ENCODE measurements around the gene RSPH4A.
"Not testable (repeated sequence)": the region's sequence is repeated elsewhere in the genome, so short reads cannot be mapped to it uniquely, and the experiment has no call there.

RSPH4A gene

DNA sequence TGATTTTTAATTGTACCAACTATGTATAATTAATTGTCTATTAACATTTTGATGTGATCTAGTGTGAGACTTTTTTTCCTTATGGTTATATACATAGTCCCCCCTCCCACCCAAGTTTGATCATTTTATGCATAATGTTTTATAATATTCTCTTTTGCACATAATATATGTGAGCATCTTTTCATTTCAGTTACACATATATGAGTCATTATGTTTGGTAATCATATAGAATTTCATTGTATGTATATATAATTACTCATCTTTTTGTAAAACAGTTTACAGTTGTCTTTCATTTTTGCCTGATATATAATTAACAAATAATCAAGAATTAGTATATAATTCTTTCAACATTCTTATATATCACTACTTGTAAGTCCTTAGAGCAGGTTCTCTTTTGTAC lies 30.0 kb upstream of the RSPH4A start:
- no peak overlapping the region for H3K27ac ChIP-seq
- no peak overlapping the region for H3K4me3 ChIP-seq (ENCODE audit: low read depth, low read length)
- TF ChIP-seq CTCF (IDR thresholded peaks at IDR 0.05; ENCODE audit: low read depth, low read length) = no peak
- no peaks in the 10 kb centered on the region for H3K27me3 ChIP-seq (ENCODE audit: insufficient read depth, low read depth, severe bottlenecking)
- DNase-seq = no peak
- H3K9me3 ChIP-seq (ENCODE audit: severe bottlenecking) = no peaks in the 10 kb centered on the region
- H3K36me3 ChIP-seq = peaks cover 58% of the 10 kb centered on the region

GRCh38 chr6:116586738-116587137 lies 29.5 kb upstream of the RSPH4A start:
- no peak for TF ChIP-seq CTCF (IDR thresholded peaks at IDR 0.05; ENCODE audit: low read depth, low read length)
- no peak for DNase-seq
- H3K4me3 ChIP-seq (ENCODE audit: low read depth, low read length) = no peak overlapping the region
- no peak overlapping the region for H3K27ac ChIP-seq
- H3K27me3 ChIP-seq (ENCODE audit: insufficient read depth, low read depth, severe bottlenecking) = no peaks in the 10 kb centered on the region
- no peaks in the 10 kb centered on the region for H3K9me3 ChIP-seq (ENCODE audit: severe bottlenecking)
- H3K36me3 ChIP-seq = peaks cover 58% of the 10 kb centered on the region

DNA sequence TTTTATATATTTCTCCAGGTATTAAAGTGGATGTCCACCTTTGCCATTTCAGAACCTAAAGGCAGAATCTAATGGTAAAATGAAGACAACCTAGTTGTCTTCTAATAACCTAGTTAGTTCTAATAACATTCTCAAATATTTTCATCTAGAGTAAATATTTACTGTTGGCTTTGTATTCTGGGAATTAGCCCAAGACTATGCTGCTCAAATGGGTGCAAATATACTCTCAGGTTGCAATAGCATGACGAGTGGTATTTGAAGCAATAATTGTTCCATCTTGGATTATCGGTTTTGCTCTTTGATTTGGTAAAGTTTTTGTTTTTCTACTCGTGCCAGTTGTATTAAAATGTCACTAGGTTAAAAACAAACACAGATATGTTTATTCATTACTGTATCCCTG lies 21.0 kb upstream of the RSPH4A start:
- H3K36me3 ChIP-seq = peaks cover 32% of the 10 kb centered on the region
- TF ChIP-seq CTCF (IDR thresholded peaks at IDR 0.05; ENCODE audit: low read depth, low read length) = no peak
- no peaks in the 10 kb centered on the region for H3K27me3 ChIP-seq (ENCODE audit: insufficient read depth, low read depth, severe bottlenecking)
- no peak for DNase-seq
- H3K27ac ChIP-seq = no peak overlapping the region
- H3K9me3 ChIP-seq (ENCODE audit: severe bottlenecking) = no peaks in the 10 kb centered on the region
- H3K4me3 ChIP-seq (ENCODE audit: low read depth, low read length) = no peak overlapping the region

GRCh38 chr6:116596815-116597214 lies 19.5 kb upstream of the RSPH4A start:
- Histone ChIP-seq H3K27me3 (ENCODE audit: insufficient read depth, low read depth, severe bottlenecking) (no peaks in the 10 kb centered on the region), H3K27ac (no peak overlapping the region), H3K36me3 (peaks cover 20% of the 10 kb centered on the region), H3K4me3 (ENCODE audit: low read depth, low read length) (no peak overlapping the region), H3K9me3 (ENCODE audit: severe bottlenecking) (no peaks in the 10 kb centered on the region)
- no peak for TF ChIP-seq CTCF (IDR thresholded peaks at IDR 0.05; ENCODE audit: low read depth, low read length)
- DNase-seq = no peak

- DNase-seq; H3K27me3 ChIP-seq (ENCODE audit: insufficient read depth, low read depth, severe bottlenecking); H3K27ac ChIP-seq; H3K36me3 ChIP-seq; H3K4me3 ChIP-seq (ENCODE audit: low read depth, low read length); H3K9me3 ChIP-seq (ENCODE audit: severe bottlenecking): not testable (repeated sequence)
Observed at GRCh38 chr6:116603916-116604315, 12.4 kb upstream of the RSPH4A start.

- not testable (repeated sequence) for H3K27me3 ChIP-seq (ENCODE audit: insufficient read depth, low read depth, severe bottlenecking); H3K27ac ChIP-seq; H3K36me3 ChIP-seq; H3K4me3 ChIP-seq (ENCODE audit: low read depth, low read length); H3K9me3 ChIP-seq (ENCODE audit: severe bottlenecking); DNase-seq
Observed at GRCh38 chr6:116604868-116605267, 11.4 kb upstream of the RSPH4A start.

GRCh38 chr6:116605935-116606334 lies 10.3 kb upstream of the RSPH4A start:
- Histone ChIP-seq H3K9me3 (ENCODE audit: severe bottlenecking) (no peaks in the 10 kb centered on the region), H3K27ac (no peak overlapping the region), H3K27me3 (ENCODE audit: insufficient read depth, low read depth, severe bottlenecking) (no peaks in the 10 kb centered on the region), H3K4me3 (ENCODE audit: low read depth, low read length) (no peak overlapping the region), H3K36me3 (no peaks in the 10 kb centered on the region; the same call in 1 of the 2 replicates)
- no peak for DNase-seq
- no peak for TF ChIP-seq CTCF (IDR thresholded peaks at IDR 0.05; ENCODE audit: low read depth, low read length)

All from WERI-Rb-1 (cell line).